Measurements from ENCODE around the gene PROSER3.

GRCh38 chr19:35756377-35757230 lies 1.4 kb upstream of the PROSER3 start, which contains the start of gene HSPB6:
- TF ChIP-seq CTCF (IDR thresholded peaks at IDR 0.05) (no peak), POLR2A (IDR thresholded peaks at IDR 0.05) (peak; percentile 91 to 98)

Data from gastroesophageal sphincter (tissue), 3 donors.